ENCODE results near the gene EXOC2.

DNA sequence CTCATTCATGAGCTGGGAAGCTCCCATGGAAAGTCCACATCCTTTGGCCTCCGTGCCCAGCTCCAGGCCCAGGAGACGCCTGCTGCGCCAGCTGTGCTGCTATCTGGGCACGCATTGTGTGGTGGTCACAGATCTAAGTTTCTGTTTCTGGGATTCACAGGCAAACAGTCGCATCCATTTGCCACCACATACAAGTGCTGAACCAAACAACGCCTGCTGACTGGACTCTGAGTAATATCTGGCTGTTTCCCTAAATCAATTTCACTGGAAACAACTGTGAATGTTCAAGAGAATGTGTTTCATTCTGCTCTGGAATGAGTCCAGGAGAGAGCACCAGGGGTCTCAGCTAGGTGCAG is 255.9 kb downstream of the EXOC2 start:
- TF ChIP-seq CTCF (optimal IDR thresholded peaks at IDR 0.05 in 1 of 3, IDR thresholded peaks at IDR 0.05 in 1 of 3, conservative IDR thresholded peaks at IDR 0.05 in 1 of 3; ENCODE audit: extremely low read depth in 1 of 3, insufficient read depth in 2 of 3, low read length in 3 of 3) (no peak), EZH2 (IDR thresholded peaks at IDR 0.05; ENCODE audit: low read length) (no peak)

All from keratinocyte (primary cell).